ENCODE results near the gene RIMS1. TPM values are rescaled to one million over a fixed set of nuclear protein-coding genes. Genes with fewer than 3 reads are reported as not detected.

Gene RIMS1
- total and polyA plus RNA-seq, 4 donors, result 0.09 to 0.17 TPM; not detected in 2

DNA sequence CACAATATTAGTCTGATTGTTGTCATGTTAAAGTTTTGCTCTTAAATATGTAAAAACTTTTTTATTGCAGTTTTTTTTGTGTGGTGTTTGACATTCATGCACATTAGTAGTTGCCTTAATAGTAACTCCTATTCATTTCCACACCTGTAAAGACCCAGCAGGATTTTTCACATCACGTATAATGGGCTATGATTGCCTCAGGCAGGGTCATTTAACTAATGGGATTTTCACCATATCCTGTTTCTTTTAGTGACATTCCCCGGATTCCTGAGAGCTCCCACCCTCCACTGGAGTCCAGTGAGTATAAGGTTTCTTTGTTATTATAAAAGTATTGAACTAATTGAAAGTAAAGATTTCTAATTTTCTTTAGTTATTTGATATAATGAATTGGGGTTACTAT, 359.2 kb downstream of the RIMS1 start:
- WGBS, result 47% methylated on average over 2 of the region's 2 CpGs
- Histone ChIP-seq H3K4me1 (ENCODE audit: control insufficient read depth in 4 of 4, insufficient read depth in 4 of 4, low read length in 3 of 4) (no peaks in the 10 kb centered on the region), H3K9me3 (ENCODE audit: control insufficient read depth in 4 of 4, low read length in 3 of 4) (no peaks in the 10 kb centered on the region), H3K4me3 (ENCODE audit: low read depth in 1 of 3, low read length in 3 of 3) (no peak overlapping the region), H3K27me3 (ENCODE audit: control insufficient read depth in 4 of 4, insufficient read depth in 4 of 4, low read length in 3 of 4) (no peaks in the 10 kb centered on the region), H3K9ac (ENCODE audit: low read depth in 1 of 2, low read length in 2 of 2) (no peak overlapping the region), H3K27ac (ENCODE audit: low read depth in 1 of 2, low read length in 2 of 2) (no peak overlapping the region), H3K36me3 (ENCODE audit: control insufficient read depth in 4 of 4, insufficient read depth in 3 of 4, low read depth in 1 of 4, low read length in 3 of 4) (no peaks in the 10 kb centered on the region)
- TF ChIP-seq TAF1 (conservative IDR thresholded peaks at IDR 0.05) (no peak), RAD21 (IDR thresholded peaks at IDR 0.05) (no peak), HNF4G (IDR thresholded peaks at IDR 0.05) (no peak), JUND (IDR thresholded peaks at IDR 0.05) (no peak), NR2F2 (IDR thresholded peaks at IDR 0.05) (no peak), SP1 (IDR thresholded peaks at IDR 0.05) (no peak), FOXA1 (IDR thresholded peaks at IDR 0.05) (no peak), YY1 (IDR thresholded peaks at IDR 0.05) (no peak), EGR1 (IDR thresholded peaks at IDR 0.05; ENCODE audit: low read depth in 2 of 2) (no peak), RXRA (IDR thresholded peaks at IDR 0.05) (no peak), HNF4A (conservative IDR thresholded peaks at IDR 0.05) (no peak), FOXA2 (IDR thresholded peaks at IDR 0.05) (no peak), GABPA (IDR thresholded peaks at IDR 0.05 in 1 of 2, conservative IDR thresholded peaks at IDR 0.05 in 1 of 2) (no peak)
- TF ChIP-seq, protein P1, sequence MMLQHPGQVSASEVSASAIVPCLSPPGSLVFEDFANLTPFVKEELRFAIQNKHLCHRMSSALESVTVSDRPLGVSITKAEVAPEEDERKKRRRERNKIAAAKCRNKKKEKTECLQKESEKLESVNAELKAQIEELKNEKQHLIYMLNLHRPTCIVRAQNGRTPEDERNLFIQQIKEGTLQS (IDR thresholded peaks at IDR 0.05), result no peak
- TF ChIP-seq, protein P2, sequence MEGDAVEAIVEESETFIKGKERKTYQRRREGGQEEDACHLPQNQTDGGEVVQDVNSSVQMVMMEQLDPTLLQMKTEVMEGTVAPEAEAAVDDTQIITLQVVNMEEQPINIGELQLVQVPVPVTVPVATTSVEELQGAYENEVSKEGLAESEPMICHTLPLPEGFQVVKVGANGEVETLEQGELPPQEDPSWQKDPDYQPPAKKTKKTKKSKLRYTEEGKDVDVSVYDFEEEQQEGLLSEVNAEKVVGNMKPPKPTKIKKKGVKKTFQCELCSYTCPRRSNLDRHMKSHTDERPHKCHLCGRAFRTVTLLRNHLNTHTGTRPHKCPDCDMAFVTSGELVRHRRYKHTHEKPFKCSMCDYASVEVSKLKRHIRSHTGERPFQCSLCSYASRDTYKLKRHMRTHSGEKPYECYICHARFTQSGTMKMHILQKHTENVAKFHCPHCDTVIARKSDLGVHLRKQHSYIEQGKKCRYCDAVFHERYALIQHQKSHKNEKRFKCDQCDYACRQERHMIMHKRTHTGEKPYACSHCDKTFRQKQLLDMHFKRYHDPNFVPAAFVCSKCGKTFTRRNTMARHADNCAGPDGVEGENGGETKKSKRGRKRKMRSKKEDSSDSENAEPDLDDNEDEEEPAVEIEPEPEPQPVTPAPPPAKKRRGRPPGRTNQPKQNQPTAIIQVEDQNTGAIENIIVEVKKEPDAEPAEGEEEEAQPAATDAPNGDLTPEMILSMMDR (IDR thresholded peaks at IDR 0.05; ENCODE audit: low read depth, low read length, missing input control), result no peak
- TF ChIP-seq, protein P3, sequence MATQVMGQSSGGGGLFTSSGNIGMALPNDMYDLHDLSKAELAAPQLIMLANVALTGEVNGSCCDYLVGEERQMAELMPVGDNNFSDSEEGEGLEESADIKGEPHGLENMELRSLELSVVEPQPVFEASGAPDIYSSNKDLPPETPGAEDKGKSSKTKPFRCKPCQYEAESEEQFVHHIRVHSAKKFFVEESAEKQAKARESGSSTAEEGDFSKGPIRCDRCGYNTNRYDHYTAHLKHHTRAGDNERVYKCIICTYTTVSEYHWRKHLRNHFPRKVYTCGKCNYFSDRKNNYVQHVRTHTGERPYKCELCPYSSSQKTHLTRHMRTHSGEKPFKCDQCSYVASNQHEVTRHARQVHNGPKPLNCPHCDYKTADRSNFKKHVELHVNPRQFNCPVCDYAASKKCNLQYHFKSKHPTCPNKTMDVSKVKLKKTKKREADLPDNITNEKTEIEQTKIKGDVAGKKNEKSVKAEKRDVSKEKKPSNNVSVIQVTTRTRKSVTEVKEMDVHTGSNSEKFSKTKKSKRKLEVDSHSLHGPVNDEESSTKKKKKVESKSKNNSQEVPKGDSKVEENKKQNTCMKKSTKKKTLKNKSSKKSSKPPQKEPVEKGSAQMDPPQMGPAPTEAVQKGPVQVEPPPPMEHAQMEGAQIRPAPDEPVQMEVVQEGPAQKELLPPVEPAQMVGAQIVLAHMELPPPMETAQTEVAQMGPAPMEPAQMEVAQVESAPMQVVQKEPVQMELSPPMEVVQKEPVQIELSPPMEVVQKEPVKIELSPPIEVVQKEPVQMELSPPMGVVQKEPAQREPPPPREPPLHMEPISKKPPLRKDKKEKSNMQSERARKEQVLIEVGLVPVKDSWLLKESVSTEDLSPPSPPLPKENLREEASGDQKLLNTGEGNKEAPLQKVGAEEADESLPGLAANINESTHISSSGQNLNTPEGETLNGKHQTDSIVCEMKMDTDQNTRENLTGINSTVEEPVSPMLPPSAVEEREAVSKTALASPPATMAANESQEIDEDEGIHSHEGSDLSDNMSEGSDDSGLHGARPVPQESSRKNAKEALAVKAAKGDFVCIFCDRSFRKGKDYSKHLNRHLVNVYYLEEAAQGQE (IDR thresholded peaks at IDR 0.05), result no peak
- TF ChIP-seq, protein P4, sequence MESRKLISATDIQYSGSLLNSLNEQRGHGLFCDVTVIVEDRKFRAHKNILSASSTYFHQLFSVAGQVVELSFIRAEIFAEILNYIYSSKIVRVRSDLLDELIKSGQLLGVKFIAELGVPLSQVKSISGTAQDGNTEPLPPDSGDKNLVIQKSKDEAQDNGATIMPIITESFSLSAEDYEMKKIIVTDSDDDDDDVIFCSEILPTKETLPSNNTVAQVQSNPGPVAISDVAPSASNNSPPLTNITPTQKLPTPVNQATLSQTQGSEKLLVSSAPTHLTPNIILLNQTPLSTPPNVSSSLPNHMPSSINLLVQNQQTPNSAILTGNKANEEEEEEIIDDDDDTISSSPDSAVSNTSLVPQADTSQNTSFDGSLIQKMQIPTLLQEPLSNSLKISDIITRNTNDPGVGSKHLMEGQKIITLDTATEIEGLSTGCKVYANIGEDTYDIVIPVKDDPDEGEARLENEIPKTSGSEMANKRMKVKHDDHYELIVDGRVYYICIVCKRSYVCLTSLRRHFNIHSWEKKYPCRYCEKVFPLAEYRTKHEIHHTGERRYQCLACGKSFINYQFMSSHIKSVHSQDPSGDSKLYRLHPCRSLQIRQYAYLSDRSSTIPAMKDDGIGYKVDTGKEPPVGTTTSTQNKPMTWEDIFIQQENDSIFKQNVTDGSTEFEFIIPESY (IDR thresholded peaks at IDR 0.05), result no peak
- TF ChIP-seq, protein P5, sequence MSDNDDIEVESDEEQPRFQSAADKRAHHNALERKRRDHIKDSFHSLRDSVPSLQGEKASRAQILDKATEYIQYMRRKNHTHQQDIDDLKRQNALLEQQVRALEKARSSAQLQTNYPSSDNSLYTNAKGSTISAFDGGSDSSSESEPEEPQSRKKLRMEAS (IDR thresholded peaks at IDR 0.05), result no peak
- no peak for DNase-seq (ENCODE audit: low spot score)

Measured in liver (tissue), 9 donors.